Endothelial cell of umbilical vein (primary cell): Measurements from ENCODE around the gene TRNP1. TPM values are rescaled to one million over a fixed set of nuclear protein-coding genes. Genes with fewer than 3 reads are reported as not detected.

Experiments used
- BruUV-seq: library from RNA; stranded (reverse); fragments of 400-500 nt; replicated peaks from 2 replicates; lab custom pipeline; 2021; lab: Mats Ljungman, UMichigan
- CTCF ChIA-PET: fragments of 300-600, 350-600 bp; sonication (Branson Sonifier 250); formaldehyde crosslinking; loops from one replicate; lab custom pipeline; 2021; ENCODE audit warnings: antibody characterized with exemption, inconsistent platforms; lab: Charles Lee
- POLR2A ChIA-PET: fragments of 300-600, 350-600 bp; sonication (Branson Sonifier 250); formaldehyde crosslinking; loops from one replicate; lab custom pipeline; 2021; ENCODE audit warnings: antibody characterized with exemption, inconsistent platforms; lab: Charles Lee
- DNase-seq: peaks from one replicate; pipeline ENCODE4 v3.0.0-alpha.2; 2011; ENCODE audit warnings: low read depth, low spot score
- FAIRE-seq: peaks from 2 replicates; lab custom pipeline; 2011; peaks lifted over from hg19 to GRCh38; lab: Jason Lieb, UNC
- H2AFZ ChIP-seq: 2 replicates; pipeline ENCODE4 v1.6.0; 2012; ENCODE audit warnings: low read depth, low read length, control low read depth, inconsistent platforms
- H3K27ac ChIP-seq: 2 replicates; pipeline ENCODE4 v1.5.1; 2011; ENCODE audit warnings: low read depth, mild to moderate bottlenecking, control low read depth, low read length, moderate library complexity; ENCODE audit not compliant: insufficient read depth
- H3K27me3 ChIP-seq, 2 experiments: 2 replicates each; pipeline versions ENCODE4 v1.6.0 to v1.6.1; 2011; ENCODE audit warnings: low read length in 2 of 2, mixed read lengths in 1 of 2; ENCODE audit not compliant: control insufficient read depth in 2 of 2, insufficient read depth in 2 of 2
- H3K36me3 ChIP-seq, 2 experiments: 2 replicates in 1 of 2; 3 replicates in 1 of 2; pipeline ENCODE4 v1.5.1; 2011; ENCODE audit warnings: low read length in 2 of 2, mild to moderate bottlenecking in 1 of 2, moderate library complexity in 1 of 2; ENCODE audit not compliant: control insufficient read depth in 2 of 2, insufficient read depth in 2 of 2; ENCODE audit errors: extremely low read depth in 1 of 2
- H3K4me1 ChIP-seq: 3 replicates; pipeline ENCODE4 v1.5.1; 2011; ENCODE audit warnings: mild to moderate bottlenecking, low read length; ENCODE audit not compliant: control insufficient read depth, insufficient read depth; ENCODE audit errors: extremely low read depth
- H3K4me2 ChIP-seq: 2 replicates; pipeline ENCODE4 v1.6.1; 2011; ENCODE audit warnings: low read length, control low read depth, mixed read lengths; ENCODE audit not compliant: insufficient read depth
- H3K4me3 ChIP-seq, 3 experiments: fragments of 200-600 bp in 1 of 3; sonication (generic), shearing (Covaris generic) in 1 of 3; replicated peaks in 1 of 3; 2 replicates each; pipeline ENCODE4 v1.5.1; 2011 to 2016; ENCODE audit warnings: control low read depth in 3 of 3, low read length in 3 of 3, mild to moderate bottlenecking in 2 of 3, inconsistent platforms in 1 of 3, low read depth in 1 of 3, moderate library complexity in 1 of 3; ENCODE audit not compliant: insufficient read depth in 1 of 3
- H3K79me2 ChIP-seq: 2 replicates; pipeline ENCODE4 v1.6.0; 2012; ENCODE audit warnings: low read length, inconsistent platforms; ENCODE audit not compliant: control insufficient read depth, insufficient read depth
- H3K9ac ChIP-seq: replicated peaks from 2 replicates; pipeline ENCODE3; 2011; ENCODE audit warnings: low read length, control low read depth; ENCODE audit not compliant: insufficient read depth; ENCODE audit errors: extremely low read depth
- H3K9me1 ChIP-seq: replicated peaks from 3 replicates; pipeline ENCODE4 v1.6.0; 2011; ENCODE audit warnings: mild to moderate bottlenecking, low read length; ENCODE audit not compliant: control insufficient read depth, insufficient read depth; ENCODE audit errors: extremely low read depth
- H3K9me3 ChIP-seq: replicated peaks from 2 replicates; pipeline ENCODE4 v1.5.1; 2012; ENCODE audit warnings: low read length, inconsistent platforms; ENCODE audit not compliant: control insufficient read depth, insufficient read depth
- H4K20me1 ChIP-seq: replicated peaks from 2 replicates; pipeline ENCODE3; 2011; ENCODE audit warnings: mild to moderate bottlenecking, low read length; ENCODE audit not compliant: control insufficient read depth, insufficient read depth; ENCODE audit errors: extremely low read depth
- CTCF ChIP-seq, 2 donors: IDR thresholded peaks; 1 replicate in 1 of 2; 2 replicates in 1 of 2; pipeline ENCODE4 v1.5.1; 2011; ENCODE audit warnings: low read length in 2 of 2, mild to moderate bottlenecking in 2 of 2, moderate library complexity in 2 of 2, control low read depth in 1 of 2, inconsistent platforms in 1 of 2, low read depth in 1 of 2; ENCODE audit not compliant: insufficient read depth in 1 of 2; ENCODE audit errors: extremely low read depth in 1 of 2
- EZH2 ChIP-seq: IDR thresholded peaks from 2 replicates; pipeline ENCODE4 v1.6.1; 2012; ENCODE audit warnings: borderline replicate concordance, low read depth, mild to moderate bottlenecking, moderate library complexity, low read length, inconsistent platforms; ENCODE audit not compliant: severe bottlenecking
- FOS ChIP-seq: IDR thresholded peaks from 2 replicates; pipeline ENCODE4 v1.6.1; 2011; ENCODE audit warnings: mild to moderate bottlenecking, low read length, moderate library complexity, borderline replicate concordance; ENCODE audit not compliant: insufficient read depth
- GATA2 ChIP-seq: IDR thresholded peaks from 2 replicates; pipeline ENCODE4 v1.7.0; 2011; ENCODE audit warnings: low read depth, mild to moderate bottlenecking, moderate library complexity, mixed read lengths, low read length; ENCODE audit not compliant: insufficient read length, insufficient read depth
- JUN ChIP-seq: IDR thresholded peaks from 2 replicates; pipeline ENCODE4 v1.6.1; 2011; ENCODE audit warnings: borderline replicate concordance, low read depth; ENCODE audit not compliant: insufficient read length, insufficient read depth
- MAX ChIP-seq: IDR thresholded peaks from 2 replicates; pipeline ENCODE4 v1.6.1; 2011; ENCODE audit not compliant: insufficient read depth, insufficient read length
- MYC ChIP-seq: IDR thresholded peaks from one replicate; pipeline ENCODE4 v1.6.1; 2011; ENCODE audit warnings: mild to moderate bottlenecking, low read depth, low read length
- POLR2A ChIP-seq: IDR thresholded peaks from 2 replicates; pipeline ENCODE4 v1.6.1; 2012; ENCODE audit warnings: low read depth, mild to moderate bottlenecking, control low read depth, low read length
- POLR2AphosphoS5 ChIP-seq: IDR thresholded peaks from 2 replicates; pipeline ENCODE4 v1.6.1; 2012; ENCODE audit warnings: low read depth, mild to moderate bottlenecking, control low read depth, low read length, moderate library complexity; ENCODE audit not compliant: insufficient read depth
- dilution Hi-C: fragments of 300-500 bp; cut with MboI; formaldehyde crosslinking; loops from one replicate; pipeline ENCODE4 v1.15.0; 2019; ENCODE audit warnings: low sequenced_read_pairs; ENCODE audit not compliant: extremely low pct_ligation_motif_present
- intact Hi-C: fragments of 100-400 bp; cut with micrococcal nuclease; formaldehyde crosslinking; loops from one replicate; pipeline ENCODE4 v1.10.0; 2022
- polyA plus RNA-seq, 4 experiments: library from polyadenylated mRNA; depleted of rRNA in 3 of 4; stranded (reverse) in 3 of 4; unstranded in 1 of 4; fragments of >200 nt; gene quantifications; 2 replicates each; pipeline versions ENCODE4 v1.2.1 to v1.2.3, GENCODE V29; 2011 to 2012; ENCODE audit warnings: missing spikeins in 1 of 4
- total RNA-seq: library from RNA; stranded (reverse); gene quantifications from 2 replicates; pipeline ENCODE4 v1.2.3, GENCODE V29; 2021

The TRNP1 gene
- total and polyA plus RNA-seq, 2 donors (not counting 3 experiments of a cell fraction or from before 2014, with no cell fraction given): 5.9 to 20.5 TPM

- H3K4me1 ChIP-seq: no peaks in the 10 kb centered on the region
- no TSS peak for BruUV-seq
- ChIA-PET POLR2A (no interaction called here), CTCF (interaction anchor here (1.1 to 3.6 kb wide), 3 partner anchors 14 to 17 kb away, joined by 3 to 12 read pairs (median 12); no protein-coding TSS in a partner anchor)
- H3K9me3 ChIP-seq: no peaks in the 10 kb centered on the region
- no peak overlapping the region for H3K27ac ChIP-seq
- H2AFZ ChIP-seq: no peak overlapping the region
- no peak for TF ChIP-seq POLR2A
- TF ChIP-seq FOS: no peak
- no peak for TF ChIP-seq EZH2
- no peak for TF ChIP-seq CTCF (IDR thresholded peaks at IDR 0.05; ENCODE audit: extremely low read depth in 1 of 2, insufficient read depth in 1 of 2, low read depth in 1 of 2, low read length in 2 of 2)
- TF ChIP-seq MYC: no peak
- no peak for TF ChIP-seq MAX
- TF ChIP-seq POLR2AphosphoS5: no peak
- TF ChIP-seq GATA2: no peak
- TF ChIP-seq JUN: no peak
- no peak overlapping the region for H3K4me3 ChIP-seq
- no peak overlapping the region for H3K9ac ChIP-seq
- intact Hi-C loops (no loop called here), dilution Hi-C loops (no loop called here)
- DNase-seq (no peak), FAIRE-seq (no peak)
- no peaks in the 10 kb centered on the region for H3K36me3 ChIP-seq
- no peaks in the 10 kb centered on the region for H3K9me1 ChIP-seq
- no peaks in the 10 kb centered on the region for H4K20me1 ChIP-seq
- peaks cover 2 to 10% of the 10 kb centered on the region in 2 experiments for H3K27me3 ChIP-seq
- H3K79me2 ChIP-seq: no peaks in the 10 kb centered on the region
- no peak overlapping the region for H3K4me2 ChIP-seq
Observed at GRCh38 chr1:26983863-26984262, 9.6 kb upstream of the TRNP1 start.
